OCI-LY1 (cell line): ENCODE data around the gene PDIA2.

ENCODE experiments used
- H2AFZ ChIP-seq: fragments of 200-600 bp; sonication (generic), shearing (Covaris generic); 2 replicates; pipeline ENCODE4 v1.6.0; 2014; ENCODE audit warnings: antibody characterized with exemption, mild to moderate bottlenecking, low read length
- H3F3A ChIP-seq: fragments of 200-600 bp; sonication (generic), shearing (Covaris generic); 2 replicates; pipeline ENCODE4 v1.6.0; 2014; ENCODE audit warnings: mild to moderate bottlenecking, antibody characterized with exemption, low read length, moderate library complexity; ENCODE audit not compliant: insufficient read depth
- H3K27ac ChIP-seq: fragments of 200-600 bp; sonication (generic); 2 replicates; pipeline ENCODE4 v1.5.1; 2014; ENCODE audit warnings: low read length, mixed run types, mild to moderate bottlenecking, low read depth; ENCODE audit not compliant: poor library complexity, severe bottlenecking
- H3K27me3 ChIP-seq: fragments of 200-600 bp; sonication (generic); 2 replicates; pipeline ENCODE4 v1.6.0; 2014; ENCODE audit warnings: antibody characterized with exemption, mild to moderate bottlenecking, low read length, moderate library complexity; ENCODE audit not compliant: insufficient read depth
- H3K36me3 ChIP-seq: fragments of 200-600 bp; sonication (generic); 2 replicates; pipeline ENCODE4 v1.6.1; 2014; ENCODE audit warnings: mild to moderate bottlenecking, antibody characterized with exemption, low read length, moderate library complexity, mixed read lengths; ENCODE audit not compliant: insufficient read depth
- H3K4me1 ChIP-seq: fragments of 200-600 bp; sonication (generic); 2 replicates; pipeline ENCODE4 v1.5.1; 2014; ENCODE audit warnings: mild to moderate bottlenecking, low read length, moderate library complexity; ENCODE audit not compliant: insufficient read depth, severe bottlenecking
- H3K4me2 ChIP-seq: fragments of 200-600 bp; sonication (generic), shearing (Covaris generic); 2 replicates; pipeline ENCODE4 v1.6.1; 2014; ENCODE audit warnings: low read length
- H3K4me3 ChIP-seq: fragments of 200-600 bp; sonication (generic); 2 replicates; pipeline ENCODE4 v1.5.1; 2014; ENCODE audit warnings: low read length, low read depth, mild to moderate bottlenecking, mixed read lengths; ENCODE audit not compliant: poor library complexity, severe bottlenecking
- H3K79me2 ChIP-seq: fragments of 200-600 bp; shearing (Covaris generic); 2 replicates; pipeline ENCODE4 v1.6.1; 2016; ENCODE audit warnings: mixed run types, low read length, mixed read lengths; ENCODE audit not compliant: insufficient read depth
- H3K9ac ChIP-seq: fragments of 200-600 bp; sonication (generic), shearing (Covaris generic); 2 replicates; pipeline ENCODE4 v1.6.1; 2014; ENCODE audit warnings: mild to moderate bottlenecking, low read length, mixed read lengths
- H3K9me2 ChIP-seq: fragments of 200-600 bp; sonication (generic), shearing (Covaris generic); 2 replicates; pipeline ENCODE4 v1.6.1; 2014; ENCODE audit warnings: low read depth, mild to moderate bottlenecking, low read length, mixed read lengths
- H3K9me3 ChIP-seq: fragments of 200-600 bp; shearing (Covaris generic); 2 replicates; pipeline ENCODE4 v1.6.1; 2014; ENCODE audit warnings: low read length, mixed read lengths
- H4K20me1 ChIP-seq: fragments of 200-600 bp; sonication (generic), shearing (Covaris generic); 2 replicates; pipeline ENCODE4 v1.6.0; 2016; ENCODE audit warnings: mild to moderate bottlenecking, low read length; ENCODE audit not compliant: insufficient read depth
- CTCF ChIP-seq: fragments of 200-600 bp; sonication (generic), shearing (Covaris generic); IDR thresholded peaks from 2 replicates; pipeline ENCODE4 v1.5.1; 2017; ENCODE audit warnings: mild to moderate bottlenecking, antibody characterized with exemption, low read length, moderate library complexity, mixed read lengths
- EZH2 ChIP-seq: fragments of 200-600 bp; sonication (generic), shearing (Covaris generic); IDR thresholded peaks from 2 replicates; pipeline ENCODE4 v1.8.0; 2017; ENCODE audit warnings: borderline replicate concordance, mixed run types, mild to moderate bottlenecking, antibody characterized with exemption, low read length, moderate library complexity, mixed read lengths

Gene PDIA2

GRCh38 chr16:260326-260725 is 22.6 kb upstream of the PDIA2 start:
- peaks cover 36% of the 10 kb centered on the region for H3K36me3 ChIP-seq

GRCh38 chr16:261031-261691 is 21.8 kb upstream of the PDIA2 start:
- Histone ChIP-seq H4K20me1 (no peaks in the 10 kb centered on the region), H3K27me3 (no peaks in the 10 kb centered on the region), H3K27ac (no peak overlapping the region), H3K4me1 (no peaks in the 10 kb centered on the region), H3K9me2 (no peaks in the 10 kb centered on the region), H3K4me3 (no peak overlapping the region), H3K36me3 (peaks cover 28% of the 10 kb centered on the region), H3F3A (no peaks in the 10 kb centered on the region), H2AFZ (no peak overlapping the region), H3K79me2 (no peaks in the 10 kb centered on the region), H3K9me3 (no peaks in the 10 kb centered on the region), H3K9ac (no peak overlapping the region), H3K4me2 (no peak overlapping the region)
- TF ChIP-seq CTCF, result no peak
- no peak for TF ChIP-seq EZH2

More at GRCh38 chr16:260326-260725, 22.6 kb upstream of the PDIA2 start:
- no peak overlapping the region for H3K9ac ChIP-seq
- H3K4me1 ChIP-seq, result no peaks in the 10 kb centered on the region
- no peaks in the 10 kb centered on the region for H3K27me3 ChIP-seq
- H3K4me2 ChIP-seq, result no peak overlapping the region
- no peak overlapping the region for H2AFZ ChIP-seq
- H3K9me2 ChIP-seq, result no peaks in the 10 kb centered on the region
- no peaks in the 10 kb centered on the region for H3K79me2 ChIP-seq
- no peaks in the 10 kb centered on the region for H3K9me3 ChIP-seq
- H4K20me1 ChIP-seq, result no peaks in the 10 kb centered on the region
- H3K27ac ChIP-seq, result no peak overlapping the region
- no peak for TF ChIP-seq EZH2
- no peak for TF ChIP-seq CTCF
- H3F3A ChIP-seq, result no peaks in the 10 kb centered on the region; the same call in 1 of the 2 replicates
- no peak overlapping the region for H3K4me3 ChIP-seq

- Histone ChIP-seq H2AFZ (no peak overlapping the region), H3K4me2 (no peak overlapping the region), H3F3A (no peaks in the 10 kb centered on the region), H3K27me3 (no peaks in the 10 kb centered on the region), H3K9ac (no peak overlapping the region), H4K20me1 (no peaks in the 10 kb centered on the region), H3K4me3 (no peak overlapping the region), H3K9me3 (no peaks in the 10 kb centered on the region), H3K27ac (no peak overlapping the region), H3K79me2 (no peaks in the 10 kb centered on the region), H3K36me3 (peaks cover 27% of the 10 kb centered on the region), H3K9me2 (no peaks in the 10 kb centered on the region), H3K4me1 (no peaks in the 10 kb centered on the region)
- no peak for TF ChIP-seq EZH2
- no peak for TF ChIP-seq CTCF
Measured at GRCh38 chr16:262121-262745, 20.7 kb upstream of the PDIA2 start.
